Measurements from ENCODE around the gene BECN2.

The BECN2 gene

GRCh38 chr1:241957692-241958494 is at the start of gene BECN2:
Gene BECN2 (plus strand): TSS chr1:241957767. CDS start chr1:241957767, 0 bp downstream.
- DNase-seq = no peak

DNA sequence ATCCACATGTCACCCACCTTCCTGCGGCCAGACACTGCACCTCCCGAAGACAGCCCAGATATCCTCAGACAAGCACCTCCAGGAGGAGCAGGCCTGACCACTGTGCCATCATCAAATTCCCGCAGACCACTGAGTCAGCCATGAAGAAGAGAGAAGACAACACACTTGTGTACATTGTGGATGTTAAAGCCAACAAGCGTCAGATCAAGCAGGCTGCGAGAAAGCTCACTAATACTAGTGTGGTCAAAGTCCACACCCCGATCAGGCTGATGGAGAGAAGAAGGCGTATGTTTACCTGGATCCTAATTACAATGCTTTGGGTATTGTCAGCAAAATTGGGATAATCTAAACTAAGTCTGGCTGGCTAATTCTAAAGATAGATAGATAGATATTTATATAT is 41.4 kb upstream of the BECN2 start:
- no peak for DNase-seq

DNA sequence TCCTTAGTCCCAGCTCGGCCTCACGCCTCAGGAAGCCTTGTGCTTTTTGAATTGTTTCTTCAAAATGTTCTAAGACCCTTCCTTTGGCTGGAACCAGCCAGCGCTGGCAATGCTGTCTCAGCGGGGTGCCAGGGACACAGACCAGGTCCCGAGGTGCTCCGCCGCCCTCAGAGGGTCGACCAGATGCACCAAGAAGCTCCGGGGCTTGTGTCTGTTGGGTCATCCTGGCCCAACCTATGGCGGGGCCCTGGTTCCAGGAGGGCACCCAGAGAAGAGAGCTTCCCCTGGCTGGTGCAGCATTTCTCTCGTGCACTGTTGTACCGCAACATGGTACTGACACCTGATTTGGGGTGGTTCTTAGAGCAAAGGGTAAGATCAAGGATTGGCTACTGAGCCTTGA is 40.1 kb upstream of the BECN2 start:
- no peak for DNase-seq

- no peak for DNase-seq
Measured at GRCh38 chr1:241918879-241919278, 38.7 kb upstream of the BECN2 start.

- DNase-seq = no peak
Measured at GRCh38 chr1:241924080-241924808, 33.3 kb upstream of the BECN2 start.

- no peak for DNase-seq
Measured at GRCh38 chr1:241926141-241926540, 31.4 kb upstream of the BECN2 start.

GRCh38 chr1:241927321-241927720 is 30.2 kb upstream of the BECN2 start:
- no peak for DNase-seq

GRCh38 chr1:241932845-241933244 is 24.7 kb upstream of the BECN2 start:
- DNase-seq = no peak

GRCh38 chr1:241934201-241934848 is 23.2 kb upstream of the BECN2 start:
- DNase-seq = peak; percentile 25

GRCh38 chr1:241934866-241935265 is 22.7 kb upstream of the BECN2 start:
- DNase-seq = peak; percentile 56

GRCh38 chr1:241939798-241940197 is 17.8 kb upstream of the BECN2 start:
- no peak for DNase-seq

DNA sequence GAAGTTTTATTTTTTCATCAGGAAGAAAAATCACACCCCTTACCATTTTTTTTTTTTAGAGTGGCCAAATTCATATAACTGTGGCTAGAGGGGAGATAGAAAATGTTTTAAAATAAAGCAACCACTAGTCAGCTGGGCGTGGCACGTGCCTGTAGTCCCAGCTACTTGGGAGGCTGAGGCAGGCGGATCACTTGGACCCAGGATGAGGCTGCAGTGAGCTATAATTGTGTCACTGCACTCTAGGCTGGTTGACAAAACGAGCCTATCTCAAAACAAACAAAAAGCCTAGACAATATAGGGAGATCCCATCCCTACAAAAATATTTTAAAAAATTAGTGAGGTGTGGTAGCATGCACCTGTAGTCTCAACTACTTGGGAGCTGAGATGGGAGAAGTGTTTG is 14.8 kb upstream of the BECN2 start:
- DNase-seq = no peak

DNA sequence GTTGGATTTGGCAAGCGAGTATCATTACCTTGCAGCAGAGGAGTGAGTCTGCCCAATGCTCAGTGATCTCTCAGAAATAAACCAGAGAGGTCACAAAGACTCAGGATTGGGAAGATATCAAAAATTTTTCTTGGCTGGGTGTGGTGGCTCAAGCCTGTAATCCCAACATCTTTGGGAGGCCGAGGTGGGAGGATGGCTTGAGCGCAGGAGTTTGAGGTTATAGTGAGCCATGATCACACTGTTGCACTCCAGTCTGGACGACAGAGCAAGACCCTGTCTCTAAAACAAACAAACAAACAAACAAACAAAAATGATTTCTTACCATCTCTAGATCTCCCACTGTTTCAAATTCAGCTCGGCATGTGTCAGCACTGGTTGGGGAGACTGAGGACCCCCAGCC is 13.3 kb upstream of the BECN2 start:
- no peak for DNase-seq

- DNase-seq = no peak
Measured at GRCh38 chr1:241947354-241947753, 10.2 kb upstream of the BECN2 start.

GRCh38 chr1:241950390-241950789 is 7.2 kb upstream of the BECN2 start:
- no peak for DNase-seq

GRCh38 chr1:241962153-241962552 is 4.6 kb downstream of the BECN2 start:
- no peak for DNase-seq

GRCh38 chr1:241963722-241964121 is 6.2 kb downstream of the BECN2 start:
- DNase-seq = no peak

- no peak for DNase-seq
Measured at GRCh38 chr1:241964550-241965282, 7.1 kb downstream of the BECN2 start.

DNA sequence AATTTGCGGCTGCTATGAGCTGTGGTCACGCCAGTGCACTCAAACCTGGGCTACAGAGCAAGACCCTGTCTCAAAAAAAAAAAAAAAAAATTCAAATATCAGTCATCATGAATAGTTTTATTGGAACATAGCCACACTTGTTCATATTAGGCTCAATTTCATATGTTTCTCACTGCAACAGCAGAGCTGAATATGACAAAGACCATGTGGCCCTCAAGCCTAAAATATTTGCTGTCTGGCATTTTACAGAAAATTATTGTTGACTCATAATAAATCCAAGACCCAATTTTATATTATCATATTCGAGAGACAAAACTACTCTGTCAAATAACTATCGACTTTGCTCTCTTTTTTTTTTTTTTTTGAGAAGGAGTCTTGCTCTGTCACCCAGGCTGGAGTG is 11.0 kb downstream of the BECN2 start:
- DNase-seq = no peak

DNA sequence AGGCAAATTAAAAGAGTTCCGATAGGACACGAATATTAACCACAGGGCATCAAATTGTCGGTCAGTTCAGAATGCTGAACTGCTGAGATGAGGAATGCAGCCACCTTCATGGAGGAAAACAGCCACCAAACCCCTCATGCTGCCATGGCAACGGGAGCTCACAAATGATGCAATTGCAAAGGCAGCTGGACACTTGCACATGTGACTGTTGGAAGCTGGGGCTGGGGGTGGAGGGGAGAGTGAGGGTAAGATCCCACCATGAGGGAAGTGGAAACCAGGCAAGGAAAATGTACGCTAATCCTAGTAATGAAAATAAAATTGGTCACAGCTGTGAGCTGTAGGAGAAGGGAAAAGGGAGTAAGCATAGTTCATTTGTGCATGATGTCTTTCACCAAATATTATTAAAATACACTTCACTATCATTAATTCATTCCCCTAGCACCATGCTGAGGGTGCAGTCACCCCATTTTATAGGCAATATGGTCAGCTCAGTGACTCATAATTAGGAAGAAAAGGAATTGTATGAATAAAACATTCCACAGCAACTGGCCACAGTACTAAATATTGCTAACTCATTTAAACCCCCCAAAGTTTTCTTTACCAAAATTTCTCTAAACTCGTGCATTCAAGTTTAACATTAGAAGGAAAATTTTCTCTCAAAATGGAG is 15.3 kb downstream of the BECN2 start:
- DNase-seq = no peak

DNA sequence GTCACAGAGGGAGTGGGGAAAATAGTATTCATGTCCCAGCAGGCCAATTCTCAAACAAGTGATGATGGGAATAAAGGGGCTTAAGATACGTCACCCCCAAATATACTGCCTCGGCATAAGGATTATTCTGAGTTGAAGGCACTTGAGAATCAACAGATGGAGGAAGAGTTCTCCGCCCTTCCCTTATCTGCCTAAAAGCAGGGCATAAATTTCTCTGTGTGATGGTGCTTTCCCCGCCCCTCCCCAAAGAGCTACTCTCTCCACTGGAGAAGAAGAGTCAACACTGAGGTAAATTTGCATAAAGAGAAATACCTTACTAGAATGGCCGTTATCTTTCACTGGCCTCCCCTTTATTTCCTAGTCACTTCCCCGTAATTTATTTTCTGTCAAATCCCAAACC is 18.7 kb downstream of the BECN2 start:
- no peak for DNase-seq

DNA sequence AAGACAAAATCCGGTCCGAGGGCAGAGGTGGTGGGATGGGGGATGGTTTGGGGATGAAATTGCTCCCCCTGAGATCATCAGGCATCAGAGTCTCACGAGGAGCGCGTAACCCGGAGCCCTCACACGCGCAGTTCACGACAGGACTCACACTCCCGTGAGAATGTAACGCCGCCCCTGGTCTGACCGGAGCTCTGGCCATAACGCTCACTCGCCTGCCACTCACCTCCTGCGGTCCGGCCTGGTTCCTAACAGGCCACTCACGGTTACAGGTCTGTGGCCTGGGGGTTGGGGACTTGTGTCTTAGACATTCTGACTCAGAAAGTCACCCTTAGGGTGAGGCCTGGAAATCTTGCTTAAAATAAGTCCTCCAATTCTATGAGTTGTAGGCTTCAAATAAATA is 21.5 kb downstream of the BECN2 start:
- DNase-seq = no peak

DNA sequence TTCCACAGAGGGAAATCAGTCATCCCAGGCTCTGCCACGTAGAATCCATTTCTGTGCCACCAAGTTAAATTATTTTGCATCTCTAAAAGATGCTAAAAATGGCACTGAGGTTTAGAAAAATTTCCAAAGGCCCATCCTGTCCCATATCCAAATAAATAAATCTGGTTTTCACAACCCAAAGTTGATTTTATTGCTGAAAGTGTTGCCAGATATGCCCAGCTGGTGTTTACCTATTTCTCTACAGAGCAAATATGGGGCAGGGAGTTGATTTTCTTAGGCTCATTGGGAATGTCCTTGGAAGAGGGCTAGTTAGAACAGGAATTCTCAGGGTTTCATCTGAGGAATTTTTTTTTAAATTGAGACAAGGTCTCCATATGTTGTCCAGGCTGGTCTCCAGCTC is 22.4 kb downstream of the BECN2 start:
- no peak for DNase-seq
